ENCODE measurements around the gene ZPBP2.
"Not testable (repeated sequence)": the region's sequence is repeated elsewhere in the genome, so short reads cannot be mapped to it uniquely, and the experiment has no call there.

The ZPBP2 gene

DNA sequence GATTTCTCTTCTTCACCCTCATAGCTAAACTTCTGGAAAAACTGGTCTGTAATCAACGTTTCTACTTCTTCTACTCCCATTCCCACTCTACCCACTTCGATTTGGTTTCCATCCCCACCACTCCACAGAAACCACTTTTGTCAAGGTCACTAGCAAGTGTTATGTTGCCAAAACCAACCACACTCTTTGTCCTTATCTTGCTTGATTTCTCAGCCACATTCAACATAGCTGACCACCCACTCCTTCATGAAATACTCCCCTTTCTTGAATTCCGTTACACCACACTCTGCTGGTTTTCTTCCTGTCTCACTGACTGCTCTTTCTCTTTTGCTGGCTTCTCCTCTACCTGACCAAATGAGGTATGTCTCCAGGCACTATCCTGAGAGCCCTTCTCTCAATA is 15.8 kb upstream of the ZPBP2 start:
- H3K4me3 ChIP-seq (ENCODE audit: control insufficient read depth, low read depth, low read length): no peak overlapping the region
- TF ChIP-seq, protein P1, sequence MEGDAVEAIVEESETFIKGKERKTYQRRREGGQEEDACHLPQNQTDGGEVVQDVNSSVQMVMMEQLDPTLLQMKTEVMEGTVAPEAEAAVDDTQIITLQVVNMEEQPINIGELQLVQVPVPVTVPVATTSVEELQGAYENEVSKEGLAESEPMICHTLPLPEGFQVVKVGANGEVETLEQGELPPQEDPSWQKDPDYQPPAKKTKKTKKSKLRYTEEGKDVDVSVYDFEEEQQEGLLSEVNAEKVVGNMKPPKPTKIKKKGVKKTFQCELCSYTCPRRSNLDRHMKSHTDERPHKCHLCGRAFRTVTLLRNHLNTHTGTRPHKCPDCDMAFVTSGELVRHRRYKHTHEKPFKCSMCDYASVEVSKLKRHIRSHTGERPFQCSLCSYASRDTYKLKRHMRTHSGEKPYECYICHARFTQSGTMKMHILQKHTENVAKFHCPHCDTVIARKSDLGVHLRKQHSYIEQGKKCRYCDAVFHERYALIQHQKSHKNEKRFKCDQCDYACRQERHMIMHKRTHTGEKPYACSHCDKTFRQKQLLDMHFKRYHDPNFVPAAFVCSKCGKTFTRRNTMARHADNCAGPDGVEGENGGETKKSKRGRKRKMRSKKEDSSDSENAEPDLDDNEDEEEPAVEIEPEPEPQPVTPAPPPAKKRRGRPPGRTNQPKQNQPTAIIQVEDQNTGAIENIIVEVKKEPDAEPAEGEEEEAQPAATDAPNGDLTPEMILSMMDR (IDR thresholded peaks at IDR 0.05; ENCODE audit: control insufficient read depth, insufficient read depth, low read depth, low read length, missing control alignments): no peak
- DNase-seq (ENCODE audit: low read depth): no peak

DNA sequence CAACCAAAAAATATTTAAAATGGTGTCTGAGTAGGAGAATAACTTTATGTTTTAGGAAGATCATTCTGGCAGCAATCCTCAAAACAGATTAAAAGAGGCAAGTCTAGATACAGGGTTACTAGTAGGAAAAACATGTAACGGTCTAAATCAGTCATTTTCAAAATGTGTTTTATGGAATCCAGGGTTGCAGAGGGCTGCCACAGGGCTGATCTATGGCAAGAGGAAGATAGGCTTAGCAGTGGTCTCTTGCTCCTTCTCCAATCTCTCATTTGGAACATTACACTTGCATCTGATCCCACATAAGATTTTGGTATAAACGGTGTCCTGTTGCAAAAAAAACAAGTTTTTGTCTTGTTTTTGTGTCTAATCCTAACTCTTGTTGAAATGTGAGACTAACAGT is 13.1 kb upstream of the ZPBP2 start:
- TF ChIP-seq, protein P1 (IDR thresholded peaks at IDR 0.05; ENCODE audit: control insufficient read depth, insufficient read depth, low read depth, low read length, missing control alignments): no peak
- no peak for DNase-seq (ENCODE audit: low read depth)
- no peak overlapping the region for H3K4me3 ChIP-seq (ENCODE audit: control insufficient read depth, low read depth, low read length)

DNA sequence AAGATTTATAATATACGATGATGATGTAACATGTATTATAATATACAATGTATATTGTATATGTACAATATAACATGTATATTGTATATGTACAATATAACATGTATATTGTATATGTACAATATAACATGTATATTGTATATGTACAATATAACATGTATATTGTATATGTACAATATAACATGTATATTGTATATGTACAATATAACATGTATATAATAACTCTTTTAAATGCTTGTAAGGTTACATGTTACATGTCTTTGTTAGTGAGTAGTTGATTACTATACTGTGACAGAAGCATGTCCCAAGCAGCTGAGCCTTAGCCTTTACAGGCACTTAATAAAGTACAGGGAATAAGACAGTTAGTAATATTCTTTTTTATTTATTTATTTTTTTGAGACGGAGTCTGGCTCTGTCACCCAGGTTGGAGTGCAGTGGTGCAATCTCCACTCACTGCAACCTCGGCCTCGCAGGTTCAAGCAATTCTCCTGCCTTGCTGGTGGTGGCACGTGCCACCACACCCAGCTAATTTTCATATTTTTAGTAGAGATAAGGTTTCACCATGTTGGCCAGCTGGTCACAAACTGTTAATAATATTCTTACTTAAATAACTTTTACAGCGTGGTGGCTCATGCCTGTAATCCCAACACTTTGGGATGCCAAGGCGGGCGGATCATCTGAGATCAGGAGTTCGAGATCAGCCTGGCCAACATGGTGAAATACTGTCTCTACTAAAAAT is 11.9 kb upstream of the ZPBP2 start:
- H3K4me3 ChIP-seq (ENCODE audit: control insufficient read depth, low read depth, low read length); DNase-seq (ENCODE audit: low read depth): not testable (repeated sequence)

DNA sequence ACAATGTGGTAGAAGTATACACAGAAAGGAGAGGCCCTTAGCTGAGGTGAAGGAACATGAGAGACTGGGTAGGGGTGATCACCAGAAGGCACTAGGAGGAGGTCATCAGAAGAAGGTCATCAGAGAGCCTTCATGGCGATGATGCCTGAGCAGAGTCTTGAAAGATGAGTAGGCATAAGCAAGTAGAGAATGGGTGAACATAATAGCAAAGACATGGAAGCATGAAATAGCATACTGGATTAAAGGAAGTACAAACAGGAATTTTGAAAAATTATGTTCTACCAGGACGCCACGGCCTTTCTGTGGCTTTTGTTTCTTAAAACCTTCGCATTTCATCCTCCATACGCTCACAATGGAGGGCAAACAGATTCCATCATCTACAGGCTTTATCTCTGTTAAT is 6.8 kb upstream of the ZPBP2 start:
- TF ChIP-seq, protein P1 (IDR thresholded peaks at IDR 0.05; ENCODE audit: control insufficient read depth, insufficient read depth, low read depth, low read length, missing control alignments): no peak
- no peak overlapping the region for H3K4me3 ChIP-seq (ENCODE audit: control insufficient read depth, low read depth, low read length)
- no peak for DNase-seq (ENCODE audit: low read depth)

DNA sequence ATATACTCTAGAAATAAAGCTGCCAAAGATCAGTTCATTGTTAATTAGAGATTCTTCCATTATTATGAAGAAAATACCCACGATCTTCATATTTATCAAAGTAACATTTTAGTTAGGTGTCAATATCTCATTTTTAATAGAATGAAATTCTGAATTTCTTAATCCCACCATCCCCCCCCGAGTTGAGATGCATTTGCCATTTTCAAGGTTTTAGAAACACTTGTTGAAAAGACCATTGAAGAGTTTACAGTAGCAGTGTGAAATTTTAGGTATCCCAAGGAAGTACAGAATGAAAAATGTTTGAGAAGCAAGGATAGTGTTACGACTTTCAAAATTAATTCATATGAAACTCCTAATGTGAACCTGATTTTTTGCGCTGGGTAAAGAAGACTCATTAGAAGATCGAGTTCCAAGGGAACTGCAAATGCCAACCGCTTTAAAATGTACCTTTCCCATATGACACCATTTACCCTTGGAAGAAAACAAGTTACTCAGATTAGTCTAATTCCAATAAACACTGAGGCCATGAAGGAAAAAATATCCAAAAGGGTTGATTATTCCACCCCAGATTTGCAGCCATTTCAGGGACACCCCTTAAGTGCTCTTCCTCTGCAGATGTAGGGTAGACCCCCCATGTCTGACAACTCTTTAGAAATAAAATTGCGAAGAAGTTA is 4.6 kb upstream of the ZPBP2 start:
- no peak for DNase-seq (ENCODE audit: low read depth)
- H3K4me3 ChIP-seq (ENCODE audit: control insufficient read depth, low read depth, low read length): no peak overlapping the region
- TF ChIP-seq, protein P1 (IDR thresholded peaks at IDR 0.05; ENCODE audit: control insufficient read depth, insufficient read depth, low read depth, low read length, missing control alignments): no peak

DNA sequence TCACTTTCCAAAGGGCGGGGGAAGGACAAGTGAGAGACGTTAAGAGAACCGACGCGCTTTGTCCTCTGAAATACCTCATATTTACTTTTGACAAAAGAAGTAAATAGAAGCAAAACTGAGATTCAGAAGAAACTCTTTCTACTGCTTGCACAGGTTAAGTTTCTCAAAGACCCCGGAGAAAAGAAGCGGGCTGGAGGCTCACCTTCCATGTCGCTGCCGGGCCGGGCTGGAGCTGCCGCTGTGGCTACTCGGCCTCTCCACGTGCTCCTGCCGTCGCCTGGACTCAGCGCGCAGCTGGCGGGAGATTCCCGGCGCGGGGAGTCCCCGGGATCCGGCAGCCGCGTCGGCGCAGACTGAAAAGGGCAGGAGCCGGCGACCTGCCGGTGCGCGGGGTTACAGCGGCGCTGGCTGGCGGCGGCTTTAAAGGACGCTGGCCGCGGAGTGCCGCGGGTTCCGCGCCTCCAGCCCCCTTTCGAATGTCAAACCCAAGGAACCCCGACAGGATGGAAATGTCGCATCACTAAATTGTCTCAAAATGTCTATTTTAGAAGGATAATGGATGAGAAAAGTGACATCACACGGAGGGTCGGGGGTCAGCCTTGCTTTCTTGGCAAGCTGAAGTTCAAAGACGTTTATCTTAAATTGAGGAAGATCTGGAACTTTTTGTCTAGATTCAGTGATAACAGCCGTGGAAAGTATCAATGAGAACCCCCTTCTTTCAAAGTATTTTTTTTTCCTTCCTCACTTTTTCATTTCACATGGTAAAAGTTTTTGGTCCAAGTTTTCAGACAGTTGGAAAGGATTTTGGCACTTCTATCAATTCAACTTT is 3.9 kb upstream of the ZPBP2 start, which contains the start of gene IKZF3:
Gene IKZF3, minus strand, starts transcription at position 395 of the 829 bp plus-strand sequence. Its CDS starts 186 bp downstream, at position 209.
- no peak for DNase-seq (ENCODE audit: low read depth)
- no peak within 1 kb of the TSS for H3K4me3 ChIP-seq (ENCODE audit: control insufficient read depth, low read depth, low read length)
- TF ChIP-seq, protein P1 (IDR thresholded peaks at IDR 0.05; ENCODE audit: control insufficient read depth, insufficient read depth, low read depth, low read length, missing control alignments): no peak
